PC-3 (cell line): ENCODE results near the gene COL6A6. TPM values are rescaled to one million over a fixed set of nuclear protein-coding genes. Genes with fewer than 3 reads are reported as not detected.

Experiments used
- ATAC-seq: fragments of 200-7000 bp; cut with Tn5 transposase; 2 replicates; pipeline ENCODE4 v1.9.1; 2020; ENCODE audit warnings: mild to moderate bottlenecking, moderate library complexity
- BruUV-seq: library from RNA; stranded (reverse); fragments of 400-500 nt; replicated peaks from 2 replicates; lab custom pipeline; 2021; lab: Mats Ljungman, UMichigan
- CTCF ChIA-PET: fragments of 300-600 bp; sonication (Branson Sonifier 250); formaldehyde crosslinking; loops from one replicate; lab custom pipeline; 2022; ENCODE audit warnings: antibody characterized with exemption; lab: Charles Lee
- POLR2A ChIA-PET: fragments of 300-600 bp; sonication (Branson Sonifier 250); formaldehyde crosslinking; loops from one replicate; lab custom pipeline; 2022; ENCODE audit warnings: antibody characterized with exemption; ENCODE audit not compliant: unreplicated experiment; lab: Charles Lee
- DNase-seq: peaks from one replicate; pipeline ENCODE4 v3.0.0-alpha.2; 2015
- H2AFZ ChIP-seq: fragments of 300-600 bp; sonication (generic); 2 replicates; pipeline ENCODE4 v1.6.0; 2016; ENCODE audit warnings: antibody characterized with exemption, low read length
- H3F3A ChIP-seq: fragments of 300-600 bp; sonication (generic); one replicate; pipeline ENCODE4 v1.6.0; 2017; ENCODE audit warnings: antibody characterized with exemption, low read length, control low read depth, mild to moderate bottlenecking; ENCODE audit not compliant: unreplicated experiment
- H3K27ac ChIP-seq: fragments of 300-600 bp; sonication (generic); 2 replicates; pipeline ENCODE4 v1.5.1; 2016; ENCODE audit warnings: mild to moderate bottlenecking, low read length
- H3K27me3 ChIP-seq: fragments of 300-600 bp; sonication (generic); 2 replicates; pipeline ENCODE4 v1.6.1; 2016; ENCODE audit warnings: low read length, mixed read lengths
- H3K36me3 ChIP-seq: fragments of 300-600 bp; sonication (generic); 2 replicates; pipeline ENCODE4 v1.6.1; 2016; ENCODE audit warnings: low read depth, mixed run types, low read length, mixed read lengths
- H3K4me1 ChIP-seq: fragments of 300-600 bp; sonication (generic); 2 replicates; pipeline ENCODE4 v1.5.1; 2016; ENCODE audit warnings: low read length; ENCODE audit not compliant: insufficient read depth
- H3K4me2 ChIP-seq: fragments of 300-600 bp; sonication (generic); 2 replicates; pipeline ENCODE4 v1.6.0; 2016; ENCODE audit warnings: low read length
- H3K4me3 ChIP-seq: fragments of 300-600 bp; sonication (generic); 2 replicates; pipeline ENCODE4 v1.5.1; 2016; ENCODE audit warnings: mild to moderate bottlenecking, low read length, mixed read lengths
- H3K79me2 ChIP-seq: fragments of 300-600 bp; sonication (generic); 2 replicates; pipeline ENCODE4 v1.6.1; 2017; ENCODE audit warnings: low read length, mixed read lengths
- H3K9ac ChIP-seq: fragments of 300-600 bp; sonication (generic); 2 replicates; pipeline ENCODE4 v1.6.0; 2016; ENCODE audit warnings: mild to moderate bottlenecking, low read length
- H3K9me2 ChIP-seq: fragments of 300-600 bp; sonication (generic); replicated peaks from 2 replicates; pipeline ENCODE4 v1.6.1; 2016; ENCODE audit warnings: mixed run types, low read length, mixed read lengths
- H3K9me3 ChIP-seq: fragments of 300-600 bp; sonication (generic); 2 replicates; pipeline ENCODE4 v1.6.1; 2016; ENCODE audit warnings: low read length, mixed read lengths
- H4K20me1 ChIP-seq: fragments of 300-600 bp; sonication (generic); 2 replicates; pipeline ENCODE4 v1.6.1; 2016; ENCODE audit warnings: low read length, mixed read lengths
- CTCF ChIP-seq: fragments of 300-600 bp; sonication (generic); conservative IDR thresholded peaks from 2 replicates; pipeline ENCODE4 v1.5.1; 2017; ENCODE audit warnings: antibody characterized with exemption, low read depth, mild to moderate bottlenecking, low read length
- EZH2 ChIP-seq: fragments of 300-600 bp; sonication (generic); IDR thresholded peaks from one replicate; pipeline ENCODE4 v1.6.1; 2017; ENCODE audit warnings: antibody characterized with exemption, mild to moderate bottlenecking, low read length; ENCODE audit not compliant: unreplicated experiment
- EZH2phosphoT487 ChIP-seq: fragments of 300-600 bp; sonication (generic); IDR thresholded peaks from 2 replicates; pipeline ENCODE4 v1.6.1; 2018; ENCODE audit warnings: mild to moderate bottlenecking, antibody characterized with exemption, low read length, borderline replicate concordance
- intact Hi-C: fragments of 100-400 bp; cut with micrococcal nuclease; formaldehyde crosslinking; loops from 2 replicates; pipeline ENCODE4 v1.9.0; 2023
- total RNA-seq: library from RNA; depleted of rRNA; stranded (reverse); fragments of >200 nt; gene quantifications from 2 replicates; pipeline ENCODE4 v1.2.3, GENCODE V29; 2014

Gene COL6A6
- total RNA-seq, 1 experiment from 2014 or later: not detected

- BruUV-seq: no TSS peak
- H3K4me1 ChIP-seq: no peaks in the 10 kb centered on the region
- ATAC-seq: no peak
- H3K9me3 ChIP-seq: no peaks in the 10 kb centered on the region
- H3K79me2 ChIP-seq: no peaks in the 10 kb centered on the region
- no peak overlapping the region for H2AFZ ChIP-seq
- H3K9me2 ChIP-seq: no peaks in the 10 kb centered on the region
- H3K27me3 ChIP-seq: peaks cover 25% of the 10 kb centered on the region
- no peaks in the 10 kb centered on the region for H3F3A ChIP-seq
- POLR2A ChIA-PET: no interaction called here
- no peak overlapping the region for H3K4me2 ChIP-seq
- no peaks in the 10 kb centered on the region for H3K36me3 ChIP-seq
- intact Hi-C loops: no loop called here
- TF ChIP-seq EZH2phosphoT487: no peak
- no peak for TF ChIP-seq EZH2
- TF ChIP-seq CTCF: no peak
- CTCF ChIA-PET: no interaction called here
- H3K27ac ChIP-seq: no peak overlapping the region
- no peak for DNase-seq
- no peak overlapping the region for H3K9ac ChIP-seq
- no peak overlapping the region for H3K4me3 ChIP-seq
- no peaks in the 10 kb centered on the region for H4K20me1 ChIP-seq
Observed at GRCh38 chr3:130533247-130533646, 16.3 kb downstream of the COL6A6 start.

DNA sequence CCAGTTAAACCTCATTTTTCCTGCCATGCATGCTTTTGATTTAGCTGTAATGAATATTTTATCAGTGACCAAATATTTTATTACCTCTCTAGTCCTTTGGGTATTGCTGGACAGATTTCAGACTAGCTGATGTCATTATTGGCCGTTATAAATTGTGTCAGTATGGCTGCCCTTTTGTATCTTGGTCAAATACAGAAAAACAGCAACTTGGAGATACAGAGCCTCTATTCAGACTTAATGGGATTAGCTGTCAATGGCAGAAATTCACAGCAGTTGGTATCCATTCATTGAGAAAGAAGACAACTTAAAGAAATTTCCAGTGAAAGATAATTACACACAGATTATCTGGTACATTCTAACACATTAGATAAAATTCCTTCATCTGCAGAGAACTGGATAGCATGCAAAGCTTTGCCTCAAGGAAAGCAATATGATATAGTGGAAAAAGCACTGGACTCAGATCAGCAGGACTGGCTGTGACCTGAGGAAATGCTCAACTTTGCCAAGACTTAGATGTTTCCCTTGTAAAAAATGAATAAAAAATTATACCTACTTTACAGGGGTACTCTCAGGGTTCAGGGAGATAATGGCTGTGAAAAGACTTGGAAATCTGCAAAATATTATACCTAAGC, 20.8 kb downstream of the COL6A6 start:
- H4K20me1 ChIP-seq: no peaks in the 10 kb centered on the region
- intact Hi-C loops: no loop called here
- POLR2A ChIA-PET: no interaction called here

More for the DNA sequence above, 20.8 kb downstream of the COL6A6 start:
- no peak overlapping the region for H3K9ac ChIP-seq
- peaks cover 25% of the 10 kb centered on the region for H3K27me3 ChIP-seq
- H3K79me2 ChIP-seq: no peaks in the 10 kb centered on the region
- ATAC-seq (no peak), DNase-seq (no peak)
- H3K36me3 ChIP-seq: no peaks in the 10 kb centered on the region
- BruUV-seq: no TSS peak
- H3K4me2 ChIP-seq: no peak overlapping the region
- no peak overlapping the region for H3K27ac ChIP-seq
- H3K4me1 ChIP-seq: no peaks in the 10 kb centered on the region
- no peak overlapping the region for H2AFZ ChIP-seq
- CTCF ChIA-PET: no interaction called here
- H3K9me2 ChIP-seq: no peaks in the 10 kb centered on the region
- no peak overlapping the region for H3K4me3 ChIP-seq
- H3K9me3 ChIP-seq: no peaks in the 10 kb centered on the region
- H3F3A ChIP-seq: no peaks in the 10 kb centered on the region
- TF ChIP-seq EZH2 (no peak), CTCF (no peak), EZH2phosphoT487 (no peak)
